Psoas muscle (tissue), 8 donors: Measurements from ENCODE around the gene HARBI1. TPM values are rescaled to one million over a fixed set of nuclear protein-coding genes. Genes with fewer than 3 reads are reported as not detected.

Source experiments
- ATAC-seq, 4 donors: fragments of 200-7000 bp; cut with Tn5 transposase; one replicate each; pipeline ENCODE4 v1.9.1; 2020; ENCODE audit warnings: moderate library complexity in 3 of 4, mild to moderate bottlenecking in 2 of 4
- DNase-seq, 2 donors: peaks; one replicate each; pipeline ENCODE4 v3.0.0-alpha.2; 2020
- H3K27ac ChIP-seq: fragments of 200-600 bp; one replicate; pipeline ENCODE4 v1.8.0; 2022
- H3K27me3 ChIP-seq, 3 donors: fragments of 200-600 bp in 1 of 3; one replicate each; pipeline versions ENCODE4 v1.6.1 to v1.8.0; 2013 to 2022; ENCODE audit warnings: low read length in 2 of 3, mild to moderate bottlenecking in 2 of 3, moderate library complexity in 1 of 3; ENCODE audit not compliant: insufficient read depth in 3 of 3
- H3K36me3 ChIP-seq, 2 donors: fragments of 200-600 bp in 1 of 2; one replicate each; pipeline versions ENCODE4 v1.6.1 to v1.8.0; 2013 to 2022; ENCODE audit warnings: low read depth in 1 of 2, mild to moderate bottlenecking in 1 of 2, moderate library complexity in 1 of 2; ENCODE audit not compliant: insufficient read depth in 1 of 2
- H3K4me1 ChIP-seq: fragments of 200-600 bp; one replicate; pipeline ENCODE4 v1.8.0; 2022
- H3K4me3 ChIP-seq: fragments of 200-600 bp; one replicate; pipeline ENCODE4 v1.8.0; 2022; ENCODE audit warnings: mild to moderate bottlenecking
- H3K9me3 ChIP-seq: fragments of 200-600 bp; one replicate; pipeline ENCODE4 v1.8.0; 2022
- WGBS, 3 donors: extraction: QIAGEN DNeasy Blood & Tissue Kit; methylation state at CpG; one replicate each; pipeline versions ENCODE4 v1.1.6 to v1.1.7; 2013; 5-methylcytosine and 5-hydroxymethylcytosine counted together
- intact Hi-C, 2 donors: fragments of 100-400 bp; cut with DNase I; formaldehyde crosslinking; loops; one replicate each; pipeline versions ENCODE4 v1.11.0 to v1.14.2; 2022
- polyA plus RNA-seq, 3 donors: library from polyadenylated mRNA; stranded (reverse); fragments of 200-250 nt; gene quantifications; one replicate each; pipeline ENCODE4 v1.2.3, GENCODE V29; 2013
- total RNA-seq, 4 donors: library from RNA; stranded (reverse); fragmentation: NEBNext Ultra II Directional in 2 of 4; extraction: Animal tissue kit (Norgen Biotek cat#: 25700) in 2 of 4; gene quantifications; one replicate each; pipeline versions ENCODE4 v1.2.1 to v1.2.4, GENCODE V29; 2021 to 2023
- TF ChIP-seq, protein P1 (sequence below): fragments of 200-600 bp; IDR thresholded peaks from one replicate; pipeline ENCODE4 v1.8.0; 2022; ENCODE audit warnings: antibody characterized with exemption
- donor health status: healthy with polysubstance abuse.
- donor health status: DM: no; HTN: no; CAD: no; lungs with moderate emphysema.
- donor health status: Bipolar disorder and iron deficiency.
- donor health status: healthy.
- donor health status: DM: yes; HTN: yes; CAD: no.
- donor health status: DM: no; HTN: no; CAD: no.
- donor health status: DM: no; HTN: no; CAD: no.
- donor health status: DM: yes; HTN: yes; CAD: no.

Gene HARBI1
- total and polyA plus RNA-seq, 7 donors = 2.0 to 8.6 (median 3.4) TPM

DNA sequence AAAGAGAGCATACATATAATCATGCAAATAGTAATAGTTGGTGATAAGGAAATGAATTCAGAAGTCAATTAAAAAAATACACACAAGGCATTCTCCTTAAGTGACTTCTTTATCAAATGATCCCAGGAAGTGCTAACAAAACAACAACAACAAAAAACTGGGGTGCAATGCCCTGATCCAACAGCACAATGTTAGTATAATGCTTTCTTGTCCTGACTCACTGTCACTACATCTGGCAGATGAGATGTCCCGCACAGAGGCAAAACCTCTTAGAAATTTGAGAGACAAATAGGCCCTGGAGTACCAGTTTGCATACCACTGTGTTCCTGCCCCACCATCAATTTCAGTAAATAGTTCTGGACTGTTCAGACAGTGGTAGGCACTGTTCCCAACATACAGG lies 12.2 kb downstream of the HARBI1 start:
- Histone ChIP-seq H3K27ac (no peak overlapping the region), H3K27me3 (no peaks in the 10 kb centered on the region), H3K4me1 (peaks cover 7% of the 10 kb centered on the region), H3K36me3 (peaks cover 0 to 7% of the 10 kb centered on the region in 2 donors), H3K9me3 (no peaks in the 10 kb centered on the region), H3K4me3 (no peak overlapping the region)
- intact Hi-C loops = no loop called here
- TF ChIP-seq, protein P1, sequence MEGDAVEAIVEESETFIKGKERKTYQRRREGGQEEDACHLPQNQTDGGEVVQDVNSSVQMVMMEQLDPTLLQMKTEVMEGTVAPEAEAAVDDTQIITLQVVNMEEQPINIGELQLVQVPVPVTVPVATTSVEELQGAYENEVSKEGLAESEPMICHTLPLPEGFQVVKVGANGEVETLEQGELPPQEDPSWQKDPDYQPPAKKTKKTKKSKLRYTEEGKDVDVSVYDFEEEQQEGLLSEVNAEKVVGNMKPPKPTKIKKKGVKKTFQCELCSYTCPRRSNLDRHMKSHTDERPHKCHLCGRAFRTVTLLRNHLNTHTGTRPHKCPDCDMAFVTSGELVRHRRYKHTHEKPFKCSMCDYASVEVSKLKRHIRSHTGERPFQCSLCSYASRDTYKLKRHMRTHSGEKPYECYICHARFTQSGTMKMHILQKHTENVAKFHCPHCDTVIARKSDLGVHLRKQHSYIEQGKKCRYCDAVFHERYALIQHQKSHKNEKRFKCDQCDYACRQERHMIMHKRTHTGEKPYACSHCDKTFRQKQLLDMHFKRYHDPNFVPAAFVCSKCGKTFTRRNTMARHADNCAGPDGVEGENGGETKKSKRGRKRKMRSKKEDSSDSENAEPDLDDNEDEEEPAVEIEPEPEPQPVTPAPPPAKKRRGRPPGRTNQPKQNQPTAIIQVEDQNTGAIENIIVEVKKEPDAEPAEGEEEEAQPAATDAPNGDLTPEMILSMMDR = no peak
- ATAC-seq (no peak), DNase-seq (no peak)
- 87 to 90% (median 89%) methylated on average over 1 of the region's 1 CpG for whole genome bisulfite sequencing, 3 donors

DNA sequence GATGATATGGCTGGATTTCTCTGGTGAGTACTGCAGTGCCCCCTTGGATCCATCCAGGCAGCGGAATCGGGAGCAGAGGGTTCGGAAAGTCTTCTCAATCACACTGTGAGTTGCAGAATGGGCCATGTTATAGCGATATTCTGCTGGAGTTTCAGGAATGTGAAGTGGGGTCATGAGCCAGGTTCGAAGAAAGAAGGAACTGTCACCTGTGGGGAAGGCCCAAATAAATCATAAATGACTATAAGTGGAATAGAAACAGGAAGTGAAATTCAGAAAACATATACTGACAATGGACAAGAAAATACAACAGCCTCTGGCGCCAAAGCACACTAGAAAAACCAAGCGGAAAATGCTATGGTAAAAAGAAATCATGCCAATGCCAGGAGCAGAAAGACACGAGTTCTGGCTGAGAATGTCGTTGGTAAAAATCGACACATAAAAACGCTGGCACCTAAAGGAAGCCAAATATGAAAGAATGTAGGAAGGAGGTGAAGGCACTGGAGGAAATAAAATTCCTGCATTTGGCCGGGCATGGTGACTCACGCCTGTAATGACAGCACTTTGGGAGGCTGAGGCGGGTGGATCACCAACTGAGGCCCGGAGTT lies 13.2 kb downstream of the HARBI1 start:
- no peak for ATAC-seq
- Histone ChIP-seq H3K9me3 (no peaks in the 10 kb centered on the region), H3K4me1 (peaks cover 7% of the 10 kb centered on the region), H3K27me3 (no peaks in the 10 kb centered on the region), H3K36me3 (peaks cover 0 to 7% of the 10 kb centered on the region in 2 donors), H3K4me3 (no peak overlapping the region), H3K27ac (no peak overlapping the region)
- TF ChIP-seq, protein P1 = no peak
- 91 to 93% (median 92%) methylated on average over 15 of the region's 15 CpGs for WGBS, 3 donors
- no peak for DNase-seq
- intact Hi-C loops = no loop called here

DNA sequence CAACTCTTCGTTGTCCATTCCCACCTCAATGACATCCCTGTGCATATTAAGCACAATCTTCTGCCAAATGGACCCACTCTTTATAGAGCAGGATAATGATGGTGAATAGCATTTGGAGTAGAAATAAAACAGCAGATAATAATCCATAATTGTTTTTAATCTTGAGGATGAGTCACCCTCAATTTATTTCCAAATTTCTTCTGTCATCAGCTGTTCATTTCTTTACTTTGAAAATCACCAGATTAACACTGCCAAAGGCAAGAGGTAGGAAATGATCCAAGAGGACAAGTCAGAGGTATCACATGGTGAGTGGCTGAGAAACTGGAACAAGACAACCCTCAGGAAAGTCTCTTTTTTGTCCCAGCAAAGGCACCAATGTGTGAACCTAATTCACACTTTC lies 15.9 kb downstream of the HARBI1 start:
- 31 to 49% (median 48%) methylated on average over 1 of the region's 1 CpG for WGBS, 3 donors
- H3K27me3 ChIP-seq = no peaks in the 10 kb centered on the region
- intact Hi-C loops = no loop called here
- no peak overlapping the region for H3K4me3 ChIP-seq
- peak overlapping the region; percentile 10 for H3K27ac ChIP-seq
- H3K4me1 ChIP-seq = peaks cover 7% of the 10 kb centered on the region
- no peaks in the 10 kb centered on the region for H3K9me3 ChIP-seq
- peak in 1 of 4 donors; percentile 67 for ATAC-seq
- DNase-seq = no peak
- H3K36me3 ChIP-seq = peaks cover 0 to 7% of the 10 kb centered on the region in 2 donors
- TF ChIP-seq, protein P1 = no peak

DNA sequence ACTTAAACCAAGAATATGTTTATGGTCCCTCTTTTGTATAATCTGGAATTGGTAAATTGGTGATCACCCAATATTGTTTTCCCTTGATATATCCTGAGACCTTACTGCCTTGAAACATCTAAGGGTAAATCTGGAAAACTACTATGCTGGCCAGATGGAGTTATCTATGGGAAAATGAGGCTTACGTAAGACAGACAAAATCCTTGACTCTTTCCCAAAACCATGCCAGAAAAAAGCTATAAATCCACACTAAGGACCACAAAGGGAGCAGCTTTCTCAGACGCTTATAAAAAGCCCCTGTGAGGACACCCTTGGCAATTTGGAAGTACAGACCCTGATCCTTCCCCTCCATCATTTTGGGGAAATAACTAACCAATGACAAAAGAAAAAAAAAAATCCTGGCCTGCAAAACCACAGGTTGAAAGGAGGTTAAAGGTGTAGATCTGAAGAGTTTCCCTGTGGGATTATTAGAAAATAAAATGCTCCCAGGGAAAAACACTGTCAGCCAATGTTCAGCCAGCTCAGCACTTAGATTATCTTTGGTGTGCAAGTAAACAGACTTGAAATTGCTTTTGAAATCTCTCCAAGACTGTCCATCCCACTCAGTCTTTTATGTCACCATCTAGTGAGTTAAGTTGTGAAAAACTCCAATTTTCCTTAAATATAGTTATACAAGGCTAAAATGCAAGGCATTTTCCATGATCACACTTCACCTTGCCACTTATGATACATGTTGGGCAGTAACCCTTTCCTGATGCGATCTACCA lies 16.6 kb downstream of the HARBI1 start:
- no peaks in the 10 kb centered on the region for H3K9me3 ChIP-seq
- H3K27me3 ChIP-seq = no peaks in the 10 kb centered on the region
- peaks cover 0 to 7% of the 10 kb centered on the region in 2 donors for H3K36me3 ChIP-seq
- H3K27ac ChIP-seq = peak overlapping the region; percentile 19
- TF ChIP-seq, protein P1 = no peak
- H3K4me1 ChIP-seq = peaks cover 7% of the 10 kb centered on the region
- DNase-seq = no peak
- 76 to 83% (median 77%) methylated on average over 3 of the region's 3 CpGs for WGBS, 3 donors
- no peak overlapping the region for H3K4me3 ChIP-seq
- ATAC-seq = no peak
- intact Hi-C loops = no loop called here
